DND-41 (cell line): ENCODE measurements around the gene ARL6IP5.

Experiments
- ATAC-seq: fragments of 200-7000 bp; cut with Tn5 transposase; 3 replicates; pipeline ENCODE4 v1.9.1; 2021; ENCODE audit warnings: low read depth; ENCODE audit not compliant: insufficient read depth
- DNase-seq: peaks from one replicate; pipeline ENCODE4 v3.0.0-alpha.2; 2020
- H2AFZ ChIP-seq: 2 replicates; pipeline ENCODE4 v1.6.0; 2012; ENCODE audit warnings: low read depth, low read length
- H3K27ac ChIP-seq: 2 replicates; pipeline ENCODE4 v1.5.1; 2012; ENCODE audit warnings: low read length, inconsistent platforms
- H3K27me3 ChIP-seq: fragments of 200-600 bp; sonication (generic); 2 replicates; pipeline ENCODE4 v1.6.0; 2012; ENCODE audit warnings: low read length, mild to moderate bottlenecking, inconsistent platforms; ENCODE audit not compliant: insufficient read depth, poor library complexity
- H3K36me3 ChIP-seq: 2 replicates; pipeline ENCODE4 v1.5.1; 2012; ENCODE audit warnings: low read length, inconsistent platforms; ENCODE audit not compliant: insufficient read depth
- H3K4me1 ChIP-seq: 2 replicates; pipeline ENCODE4 v1.5.1; 2012; ENCODE audit warnings: mild to moderate bottlenecking, low read length; ENCODE audit not compliant: insufficient read depth
- H3K4me2 ChIP-seq: 2 replicates; pipeline ENCODE4 v1.6.0; 2012; ENCODE audit warnings: mild to moderate bottlenecking, moderate library complexity, low read length, inconsistent platforms; ENCODE audit not compliant: insufficient read depth
- H3K4me3 ChIP-seq, 2 experiments: fragments of 200-600 bp in 1 of 2; shearing (Covaris generic) in 1 of 2; 2 replicates each; pipeline ENCODE4 v1.5.1; 2012 to 2016; ENCODE audit warnings: inconsistent platforms in 2 of 2, low read length in 2 of 2, mild to moderate bottlenecking in 2 of 2, low read depth in 1 of 2, moderate library complexity in 1 of 2
- H3K79me2 ChIP-seq: 2 replicates; pipeline ENCODE4 v1.6.0; 2012; ENCODE audit warnings: low read length, inconsistent platforms; ENCODE audit not compliant: insufficient read depth
- H3K9ac ChIP-seq: 2 replicates; pipeline ENCODE4 v1.6.0; 2012; ENCODE audit warnings: low read depth, mild to moderate bottlenecking, inconsistent platforms, low read length, moderate library complexity
- H3K9me3 ChIP-seq: 2 replicates; pipeline ENCODE4 v1.5.1; 2012; ENCODE audit warnings: low read length, moderate library complexity, mild to moderate bottlenecking, inconsistent platforms; ENCODE audit not compliant: insufficient read depth, severe bottlenecking
- H4K20me1 ChIP-seq: 2 replicates; pipeline ENCODE4 v1.6.0; 2012; ENCODE audit warnings: low read length; ENCODE audit not compliant: insufficient read depth
- EZH2 ChIP-seq: IDR thresholded peaks from 3 replicates; pipeline ENCODE4 v1.6.1; 2012; ENCODE audit warnings: borderline replicate concordance, low read depth, mild to moderate bottlenecking, moderate library complexity, low read length, inconsistent platforms; ENCODE audit not compliant: severe bottlenecking
- TF ChIP-seq, protein P1 (sequence below): IDR thresholded peaks from 2 replicates; pipeline ENCODE4 v1.5.1; 2012; ENCODE audit warnings: borderline replicate concordance, low read length, moderate library complexity, mild to moderate bottlenecking; ENCODE audit not compliant: poor library complexity, severe bottlenecking; ENCODE audit errors: extremely low read depth

The ARL6IP5 gene

DNA sequence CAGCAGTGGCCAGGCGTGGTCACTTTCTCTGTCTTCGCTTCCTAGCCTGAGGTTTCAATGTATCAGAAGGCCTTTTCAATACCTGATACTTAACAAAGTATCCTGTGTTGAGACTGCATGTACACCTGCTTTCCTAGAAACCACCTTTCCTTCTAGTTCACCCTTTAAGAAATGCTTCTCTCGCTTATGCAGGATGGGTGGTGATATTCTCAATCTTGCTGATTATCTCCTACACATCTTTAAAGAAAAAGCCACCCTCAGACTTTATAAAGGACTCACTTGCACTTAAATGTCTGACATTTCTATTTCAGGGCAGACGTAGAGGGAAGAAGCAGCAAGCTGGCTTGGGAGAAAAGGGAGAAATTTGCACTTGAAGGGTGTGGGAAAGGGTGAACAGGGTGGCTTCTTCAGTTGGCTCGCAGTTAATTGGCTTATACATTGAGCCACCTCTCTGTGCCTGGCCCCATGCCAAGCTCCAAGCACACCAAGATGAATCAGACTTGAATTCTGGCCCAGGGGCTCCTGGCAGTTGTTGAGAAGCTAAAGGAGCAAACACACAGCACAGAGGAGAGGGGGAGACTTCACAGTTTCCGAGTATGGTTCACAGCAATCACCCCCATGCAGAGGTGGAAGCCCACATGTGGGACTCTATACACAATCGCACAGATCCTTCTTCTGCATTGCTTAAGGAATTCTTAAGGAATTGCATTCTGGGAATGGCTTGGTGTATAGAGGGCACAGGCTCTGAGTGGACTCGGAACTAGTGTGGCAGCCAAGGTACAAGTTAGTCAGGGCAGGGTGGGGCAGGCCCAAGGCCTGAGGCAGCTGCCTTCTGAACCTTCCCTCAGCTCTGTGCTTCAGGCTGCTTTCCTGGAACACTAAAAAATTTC lies 1.3 kb downstream of the ARL6IP5 start:
- peak overlapping the region; percentile 86 for H3K9ac ChIP-seq
- H3K79me2 ChIP-seq = peaks cover 69% of the 10 kb centered on the region
- ATAC-seq = peak; percentile 37
- no peaks in the 10 kb centered on the region for H3K27me3 ChIP-seq
- peak overlapping the region; percentile 94 to 95 for H3K4me3 ChIP-seq
- no peak for TF ChIP-seq EZH2
- TF ChIP-seq, protein P1, sequence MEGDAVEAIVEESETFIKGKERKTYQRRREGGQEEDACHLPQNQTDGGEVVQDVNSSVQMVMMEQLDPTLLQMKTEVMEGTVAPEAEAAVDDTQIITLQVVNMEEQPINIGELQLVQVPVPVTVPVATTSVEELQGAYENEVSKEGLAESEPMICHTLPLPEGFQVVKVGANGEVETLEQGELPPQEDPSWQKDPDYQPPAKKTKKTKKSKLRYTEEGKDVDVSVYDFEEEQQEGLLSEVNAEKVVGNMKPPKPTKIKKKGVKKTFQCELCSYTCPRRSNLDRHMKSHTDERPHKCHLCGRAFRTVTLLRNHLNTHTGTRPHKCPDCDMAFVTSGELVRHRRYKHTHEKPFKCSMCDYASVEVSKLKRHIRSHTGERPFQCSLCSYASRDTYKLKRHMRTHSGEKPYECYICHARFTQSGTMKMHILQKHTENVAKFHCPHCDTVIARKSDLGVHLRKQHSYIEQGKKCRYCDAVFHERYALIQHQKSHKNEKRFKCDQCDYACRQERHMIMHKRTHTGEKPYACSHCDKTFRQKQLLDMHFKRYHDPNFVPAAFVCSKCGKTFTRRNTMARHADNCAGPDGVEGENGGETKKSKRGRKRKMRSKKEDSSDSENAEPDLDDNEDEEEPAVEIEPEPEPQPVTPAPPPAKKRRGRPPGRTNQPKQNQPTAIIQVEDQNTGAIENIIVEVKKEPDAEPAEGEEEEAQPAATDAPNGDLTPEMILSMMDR = no peak
- peak overlapping the region; percentile 90 for H3K27ac ChIP-seq
- peak overlapping the region; percentile 91 for H3K4me2 ChIP-seq
- DNase-seq = peak; percentile 78
- H3K9me3 ChIP-seq = no peaks in the 10 kb centered on the region
- H4K20me1 ChIP-seq = no peaks in the 10 kb centered on the region
- peaks cover 82% of the 10 kb centered on the region for H3K4me1 ChIP-seq
- peaks cover 18% of the 10 kb centered on the region for H3K36me3 ChIP-seq
- H2AFZ ChIP-seq = peak overlapping the region; percentile 93

GRCh38 chr3:69087030-69087791 lies 2.5 kb downstream of the ARL6IP5 start:
- Histone ChIP-seq H3K4me1 (peaks cover 83% of the 10 kb centered on the region), H3K79me2 (peaks cover 75% of the 10 kb centered on the region), H3K9ac (peak overlapping the region; percentile 30; the same call in 1 of the 2 replicates), H3K36me3 (peaks cover 18% of the 10 kb centered on the region), H3K9me3 (no peaks in the 10 kb centered on the region), H3K27me3 (no peaks in the 10 kb centered on the region), H3K4me2 (peak overlapping the region; percentile 91), H3K27ac (no peak overlapping the region), H4K20me1 (no peaks in the 10 kb centered on the region), H3K4me3 (peak overlapping the region in 1 of 2 experiments; percentile 35; a peak in 1 of 4 replicates), H2AFZ (no peak overlapping the region)
- ATAC-seq (no peak), DNase-seq (no peak)
- TF ChIP-seq EZH2 = no peak
- TF ChIP-seq, protein P1 = no peak

GRCh38 chr3:69088063-69088462 lies 3.3 kb downstream of the ARL6IP5 start:
- DNase-seq (no peak), ATAC-seq (no peak)
- Histone ChIP-seq H3K4me3 (no peak overlapping the region; a peak in 1 of 4 replicates), H3K36me3 (peaks cover 20% of the 10 kb centered on the region), H3K9me3 (no peaks in the 10 kb centered on the region), H3K27me3 (no peaks in the 10 kb centered on the region), H3K4me1 (peaks cover 83% of the 10 kb centered on the region), H3K79me2 (peaks cover 83% of the 10 kb centered on the region), H3K27ac (no peak overlapping the region), H3K9ac (no peak overlapping the region), H2AFZ (no peak overlapping the region), H3K4me2 (peak overlapping the region; percentile 39; the same call in 1 of the 2 replicates), H4K20me1 (no peaks in the 10 kb centered on the region)
- TF ChIP-seq, protein P1 = no peak
